Muscle of leg (tissue), 11 donors: Measurements from ENCODE around the gene TAF11L3. TPM values are rescaled to one million over a fixed set of nuclear protein-coding genes. Genes with fewer than 3 reads are reported as not detected.
A peak's percentile ranks its signal among the peaks of the same experiment; 100 is the strongest.
"Not testable (repeated sequence)": the region's sequence is repeated elsewhere in the genome, so short reads cannot be mapped to it uniquely, and the experiment has no call there.

Source experiments
- DNase-seq: peaks from one replicate; pipeline ENCODE4 v3.0.0; 2013
- H3K27ac ChIP-seq: one replicate; pipeline ENCODE4 v1.5.1; 2013; ENCODE audit warnings: mild to moderate bottlenecking, low read length, control low read depth
- H3K27me3 ChIP-seq: one replicate; pipeline ENCODE4 v1.6.1; 2013; ENCODE audit warnings: low read length; ENCODE audit not compliant: control insufficient read depth, insufficient read depth
- H3K36me3 ChIP-seq: one replicate; pipeline ENCODE4 v1.6.1; 2013; ENCODE audit warnings: low read length; ENCODE audit not compliant: control insufficient read depth, insufficient read depth
- H3K4me1 ChIP-seq: one replicate; pipeline ENCODE4 v1.6.1; 2013; ENCODE audit warnings: low read length; ENCODE audit not compliant: control insufficient read depth, insufficient read depth
- H3K4me3 ChIP-seq: one replicate; pipeline ENCODE4 v1.5.1; 2013; ENCODE audit warnings: low read length, control low read depth
- H3K9me3 ChIP-seq: replicated peaks from 2 replicates; pipeline ENCODE4 v1.6.1; 2013; ENCODE audit warnings: low read depth, low read length; ENCODE audit not compliant: control insufficient read depth
- WGBS: methylation state at CpG from one replicate; pipeline ENCODE4 v1.1.5; 2013; ENCODE audit warnings: missing lambda C conversion rate; ENCODE audit not compliant: insufficient coverage; 5-methylcytosine and 5-hydroxymethylcytosine counted together
- polyA plus RNA-seq, 8 donors: library from polyadenylated mRNA; unstranded; fragments of 120-200 nt; gene quantifications; one replicate each; pipeline versions ENCODE4 v1.2.1 to v1.2.3, GENCODE V29; 2013; ENCODE audit warnings: inconsistent platforms in 1 of 8, low replicate concordance in 1 of 8; ENCODE audit not compliant: insufficient read length in 8 of 8, insufficient read depth in 1 of 8
- total RNA-seq: library from RNA; stranded (reverse); fragments of 120-200 nt; gene quantifications from one replicate; pipeline ENCODE4 v1.2.4, GENCODE V29; 2013

TAF11L3 gene
- total and polyA plus RNA-seq, 9 donors = not detected

DNA sequence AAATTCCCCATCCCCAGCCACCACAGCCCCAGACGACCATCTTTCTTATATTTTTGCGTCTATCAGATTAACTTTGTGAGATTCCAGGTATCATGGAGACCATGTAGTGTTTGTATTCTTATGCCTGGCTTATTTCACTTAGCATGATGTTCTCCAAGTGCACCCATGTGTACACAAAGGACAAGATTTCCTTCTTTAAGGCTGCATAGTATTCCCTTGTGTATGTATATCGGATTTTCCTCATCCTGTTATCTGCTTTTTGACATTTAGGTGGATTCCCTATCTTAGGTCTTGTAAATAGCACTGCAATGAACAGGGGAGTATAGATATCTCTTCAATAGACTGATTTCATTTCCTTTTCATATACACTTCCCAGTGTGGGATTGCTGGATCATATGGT is 25.4 kb upstream of the TAF11L3 start:
- Histone ChIP-seq H3K9me3 (no peaks in the 10 kb centered on the region), H3K4me1 (no peaks in the 10 kb centered on the region), H3K36me3 (no peaks in the 10 kb centered on the region), H3K27me3 (no peaks in the 10 kb centered on the region), H3K27ac (no peak overlapping the region), H3K4me3 (no peak overlapping the region)
- no peak for DNase-seq
- no CpG with 5 or more reads among the region's 3 CpGs for WGBS

DNA sequence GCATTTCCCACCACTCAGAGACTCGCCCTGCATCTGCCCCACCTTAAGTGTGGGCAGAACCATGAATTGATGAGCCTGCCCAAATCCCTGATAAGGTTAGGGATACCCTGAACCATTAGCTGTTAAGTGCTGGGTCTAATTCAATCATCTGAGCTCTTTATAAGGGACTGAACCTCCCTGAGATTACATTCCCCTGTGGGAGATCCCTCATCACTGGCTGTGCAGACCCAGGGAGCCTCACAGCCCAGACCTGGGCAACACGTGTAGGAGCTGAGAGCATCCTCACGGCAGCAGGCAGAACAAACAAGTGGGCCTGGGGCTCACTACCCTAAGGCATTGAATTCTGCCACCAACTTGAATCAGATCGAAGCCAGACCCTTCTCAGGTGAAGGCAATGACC is 20.7 kb upstream of the TAF11L3 start:
- Histone ChIP-seq H3K27me3 (no peaks in the 10 kb centered on the region), H3K27ac (no peak overlapping the region), H3K4me1 (no peaks in the 10 kb centered on the region), H3K4me3 (no peak overlapping the region), H3K9me3 (no peaks in the 10 kb centered on the region), H3K36me3 (no peaks in the 10 kb centered on the region)
- 52% methylated on average over 2 of the region's 4 CpGs for WGBS
- DNase-seq = no peak

DNA sequence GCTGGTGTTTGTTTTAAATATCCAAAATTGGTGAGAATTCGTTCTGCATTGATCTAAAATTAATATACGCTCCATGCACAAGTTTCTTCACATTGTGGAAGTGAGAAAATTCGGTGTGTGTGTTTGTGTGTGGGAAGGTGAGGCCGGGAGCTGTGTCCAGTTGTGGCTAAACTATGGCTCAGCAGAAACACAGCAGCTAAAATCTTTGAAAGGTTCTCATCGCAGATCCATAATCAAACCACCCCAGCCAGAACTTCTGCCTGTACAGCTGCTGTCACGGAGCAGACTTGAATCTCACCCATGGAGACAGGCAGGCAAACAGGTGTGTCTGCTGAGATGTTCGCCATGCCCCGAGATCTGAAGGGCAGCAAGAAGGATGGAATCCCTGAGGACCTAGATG is 20.2 kb upstream of the TAF11L3 start, which contains the start of gene TAF11L2:
Gene TAF11L2 (plus strand): TSS at position 301 of the 400 bp plus-strand sequence.
- H3K4me1 ChIP-seq, H3K9me3 ChIP-seq: not testable (repeated sequence)
- WGBS = 77% methylated on average over 3 of the region's 8 CpGs

DNA sequence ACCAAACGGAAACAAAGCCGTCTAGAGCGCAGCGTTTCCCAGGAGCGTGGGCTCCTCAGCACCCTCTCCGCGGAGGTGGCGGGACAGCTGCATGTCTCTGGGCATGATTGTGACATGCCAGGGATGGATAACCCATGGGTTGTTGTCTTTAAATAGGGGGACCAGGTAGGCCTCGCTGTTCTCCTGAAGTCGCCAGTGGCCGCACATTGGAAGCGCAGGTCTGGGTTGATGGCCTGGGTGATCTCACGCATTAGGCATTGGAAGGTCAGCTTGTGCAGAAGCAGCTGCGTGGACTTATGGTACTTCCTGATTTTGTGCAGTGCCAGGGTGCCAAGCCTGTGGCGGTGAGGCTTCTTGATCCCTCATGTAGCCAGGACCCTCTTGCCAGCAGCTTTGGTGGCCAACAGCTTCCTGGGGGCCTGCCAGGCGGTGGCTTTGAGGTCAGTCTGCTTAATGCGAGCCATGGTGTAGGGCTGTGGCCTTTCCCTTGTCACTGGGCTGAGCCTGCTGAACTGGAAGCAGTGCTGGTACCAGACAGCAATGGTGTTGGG is 6.3 kb upstream of the TAF11L3 start:
- Histone ChIP-seq H3K4me1 (no peaks in the 10 kb centered on the region), H3K4me3 (no peak overlapping the region), H3K27me3 (no peaks in the 10 kb centered on the region), H3K9me3 (no peaks in the 10 kb centered on the region), H3K27ac (no peak overlapping the region), H3K36me3 (no peaks in the 10 kb centered on the region)
- no peak for DNase-seq
- WGBS = 97% methylated on average over 16 of the region's 17 CpGs

More for the DNA sequence above, 20.2 kb upstream of the TAF11L3 start, which contains the start of gene TAF11L2:
- DNase-seq, H3K27ac ChIP-seq, H3K27me3 ChIP-seq, H3K4me3 ChIP-seq, H3K36me3 ChIP-seq: not testable (repeated sequence)

DNA sequence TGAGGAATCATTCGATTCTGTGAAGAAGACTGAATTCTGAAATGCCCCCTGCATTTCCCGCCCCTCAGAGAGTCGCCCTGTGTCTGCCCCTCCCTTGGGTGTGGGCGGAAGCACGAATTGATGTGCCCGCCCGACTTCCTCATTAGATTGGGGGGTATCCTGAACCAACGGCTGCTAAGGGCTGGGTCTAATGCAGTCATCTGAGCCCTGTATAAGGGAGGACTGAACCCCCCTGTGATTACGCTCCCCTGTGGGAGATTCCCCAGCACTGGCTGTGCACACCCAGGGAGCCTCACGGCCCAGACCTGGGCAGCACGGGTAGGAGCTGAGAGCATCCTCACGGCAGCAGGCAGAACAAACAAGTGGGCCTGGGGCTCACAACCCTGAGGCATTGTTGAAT is 641 bp upstream of the TAF11L3 start:
- not testable (repeated sequence) for H3K4me1 ChIP-seq, H3K36me3 ChIP-seq, H3K4me3 ChIP-seq, H3K9me3 ChIP-seq, DNase-seq, H3K27me3 ChIP-seq, H3K27ac ChIP-seq
- 73% methylated on average over 1 of the region's 12 CpGs for WGBS

DNA sequence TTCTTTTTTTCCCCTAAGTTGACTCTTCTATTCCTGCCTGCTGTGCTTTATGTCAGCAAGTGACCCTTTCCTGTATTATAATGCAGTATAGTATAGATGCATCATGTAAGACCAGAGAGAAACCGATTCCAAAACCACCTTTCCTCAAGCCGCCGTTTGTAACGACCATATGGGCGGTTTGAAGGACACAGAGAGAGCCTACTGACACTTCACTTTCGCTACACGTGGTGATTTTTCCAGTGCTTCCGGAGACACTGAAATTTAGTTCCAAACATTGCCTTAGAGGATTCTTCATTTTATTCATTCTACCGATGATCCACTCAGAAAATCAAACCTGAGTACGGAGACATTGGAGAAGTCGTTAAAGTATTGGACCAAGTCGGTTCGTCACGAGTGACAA is 1.3 kb downstream of the TAF11L3 start:
- H3K9me3 ChIP-seq, H3K36me3 ChIP-seq, H3K27me3 ChIP-seq, H3K4me1 ChIP-seq, H3K4me3 ChIP-seq, H3K27ac ChIP-seq, DNase-seq: not testable (repeated sequence)
- WGBS = 89% methylated on average over 7 of the region's 14 CpGs

DNA sequence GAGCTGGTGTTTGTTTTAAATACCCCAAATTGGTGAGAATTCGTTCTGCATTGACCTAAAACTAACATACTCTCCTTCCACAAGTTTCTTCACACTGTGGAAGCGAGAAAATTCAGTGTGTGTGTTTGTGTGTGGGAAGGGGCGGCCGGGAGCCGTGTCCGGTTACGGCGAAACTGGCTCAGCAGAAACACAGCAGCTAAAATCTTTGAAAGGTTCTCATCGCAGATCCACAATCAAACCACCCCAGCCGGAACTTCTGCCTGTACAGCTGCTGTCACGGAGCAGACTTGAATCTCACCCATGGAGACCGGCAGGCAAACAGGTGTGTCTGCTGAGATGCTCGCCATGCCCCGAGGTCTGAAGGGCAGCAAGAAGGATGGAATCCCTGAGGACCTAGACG is 3.3 kb downstream of the TAF11L3 start, which contains the start of gene TAF11L4:
Gene TAF11L4 (plus strand): TSS at position 301 of the 400 bp plus-strand sequence.
- no CpG with 5 or more reads among the region's 15 CpGs for WGBS

DNA sequence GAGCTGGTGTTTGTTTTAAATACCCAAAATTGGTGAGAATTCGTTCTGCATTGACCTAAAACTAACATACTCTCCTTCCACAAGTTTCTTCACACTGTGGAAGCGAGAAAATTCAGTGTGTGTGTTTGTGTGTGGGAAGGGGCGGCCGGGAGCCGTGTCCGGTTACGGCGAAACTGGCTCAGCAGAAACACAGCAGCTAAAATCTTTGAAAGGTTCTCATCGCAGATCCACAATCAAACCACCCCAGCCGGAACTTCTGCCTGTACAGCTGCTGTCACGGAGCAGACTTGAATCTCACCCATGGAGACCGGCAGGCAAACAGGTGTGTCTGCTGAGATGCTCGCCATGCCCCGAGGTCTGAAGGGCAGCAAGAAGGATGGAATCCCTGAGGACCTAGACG is 6.8 kb downstream of the TAF11L3 start, which contains the start of gene TAF11L5:
Gene TAF11L5 (plus strand): TSS at position 301 of the 400 bp plus-strand sequence.
- DNase-seq = not testable (repeated sequence)

More for the DNA sequence above, 3.3 kb downstream of the TAF11L3 start, which contains the start of gene TAF11L4:
- not testable (repeated sequence) for H3K9me3 ChIP-seq, DNase-seq, H3K27me3 ChIP-seq, H3K36me3 ChIP-seq, H3K27ac ChIP-seq, H3K4me1 ChIP-seq, H3K4me3 ChIP-seq

DNA sequence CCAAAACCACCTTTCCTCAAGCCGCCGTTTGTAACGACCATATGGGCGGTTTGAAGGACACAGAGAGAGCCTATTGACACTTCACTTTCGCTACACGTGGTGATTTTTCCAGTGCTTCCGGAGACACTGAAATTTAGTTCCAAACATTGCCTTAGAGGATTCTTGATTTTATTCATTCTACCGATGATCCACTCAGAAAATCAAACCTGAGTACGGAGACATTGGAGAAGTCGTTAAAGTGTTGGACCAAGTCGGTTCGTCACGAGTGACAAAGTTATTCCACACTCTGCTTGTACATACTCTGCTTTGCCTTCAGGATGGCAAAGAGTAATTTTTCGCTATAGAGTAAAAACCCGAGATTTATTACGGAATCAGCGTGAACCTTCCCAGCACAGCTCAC is 8.3 kb downstream of the TAF11L3 start:
- H3K27me3 ChIP-seq, H3K27ac ChIP-seq, H3K4me3 ChIP-seq, H3K4me1 ChIP-seq, H3K36me3 ChIP-seq, H3K9me3 ChIP-seq: not testable (repeated sequence)
- 92% methylated on average over 5 of the region's 17 CpGs for WGBS
- DNase-seq = peak; percentile 9

More for the DNA sequence above, 6.8 kb downstream of the TAF11L3 start, which contains the start of gene TAF11L5:
- not testable (repeated sequence) for H3K4me3 ChIP-seq, H3K27ac ChIP-seq, H3K27me3 ChIP-seq, H3K36me3 ChIP-seq, H3K4me1 ChIP-seq, H3K9me3 ChIP-seq
- WGBS = no CpG with 5 or more reads among the region's 15 CpGs

DNA sequence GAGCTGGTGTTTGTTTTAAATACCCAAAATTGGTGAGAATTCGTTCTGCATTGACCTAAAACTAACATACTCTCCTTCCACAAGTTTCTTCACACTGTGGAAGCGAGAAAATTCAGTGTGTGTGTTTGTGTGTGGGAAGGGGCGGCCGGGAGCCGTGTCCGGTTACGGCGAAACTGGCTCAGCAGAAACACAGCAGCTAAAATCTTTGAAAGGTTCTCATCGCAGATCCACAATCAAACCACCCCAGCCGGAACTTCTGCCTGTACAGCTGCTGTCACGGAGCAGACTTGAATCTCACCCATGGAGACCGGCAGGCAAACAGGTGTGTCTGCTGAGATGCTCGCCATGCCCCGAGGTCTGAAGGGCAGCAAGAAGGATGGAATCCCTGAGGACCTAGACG is 10.2 kb downstream of the TAF11L3 start, which contains the start of gene TAF11L6:
Gene TAF11L6 (plus strand): TSS at position 301 of the 400 bp plus-strand sequence.
- not testable (repeated sequence) for DNase-seq, H3K4me1 ChIP-seq, H3K9me3 ChIP-seq, H3K4me3 ChIP-seq, H3K27ac ChIP-seq, H3K36me3 ChIP-seq, H3K27me3 ChIP-seq
- WGBS = no CpG with 5 or more reads among the region's 15 CpGs
